ENCODE measurements around the gene OGDHL. TPM values are rescaled to one million over a fixed set of nuclear protein-coding genes. Genes with fewer than 3 reads are reported as not detected.
"Not testable (repeated sequence)": the region's sequence is repeated elsewhere in the genome, so short reads cannot be mapped to it uniquely, and the experiment has no call there.

OGDHL gene
- total RNA-seq, 4 donors from 2014 or later, result 0.62 to 1.8 (median 1.2) TPM

- Histone ChIP-seq H3K36me3 (no peaks in the 10 kb centered on the region), H3K27ac (no peak overlapping the region), H3K4me3 (no peak overlapping the region), H3K9me3 (no peaks in the 10 kb centered on the region), H3K4me1 (no peaks in the 10 kb centered on the region), H3K27me3 (peaks cover 18% of the 10 kb centered on the region)
- no peak for ATAC-seq
- 51 to 65% methylated on average over 4 to 5 of the region's 5 CpGs for WGBS, 2 donors (ENCODE audit: low coverage in 1 of 2)
- TF ChIP-seq POLR2AphosphoS5 (IDR thresholded peaks at IDR 0.05) (no peak), EP300 (IDR thresholded peaks at IDR 0.05) (no peak), CTCF (IDR thresholded peaks at IDR 0.05) (no peak), POLR2A (IDR thresholded peaks at IDR 0.05) (no peak)
Observed at GRCh38 chr10:49783645-49784044, 21.5 kb upstream of the OGDHL start.

GRCh38 chr10:49781247-49781646 is 19.1 kb upstream of the OGDHL start:
- Histone ChIP-seq H3K27me3 (peaks cover 24% of the 10 kb centered on the region), H3K9me3 (no peaks in the 10 kb centered on the region), H3K4me1 (no peaks in the 10 kb centered on the region), H3K36me3 (no peaks in the 10 kb centered on the region), H3K4me3 (no peak overlapping the region), H3K27ac (no peak overlapping the region)
- no peak for ATAC-seq
- no peak for TF ChIP-seq EP300 (IDR thresholded peaks at IDR 0.05)
- no peak for TF ChIP-seq CTCF (IDR thresholded peaks at IDR 0.05)

GRCh38 chr10:49778197-49778596 is 16.1 kb upstream of the OGDHL start:
- H3K4me1 ChIP-seq, result no peaks in the 10 kb centered on the region
- no peaks in the 10 kb centered on the region for H3K9me3 ChIP-seq
- H3K27ac ChIP-seq, result no peak overlapping the region
- no peaks in the 10 kb centered on the region for H3K36me3 ChIP-seq
- peaks cover 29% of the 10 kb centered on the region for H3K27me3 ChIP-seq
- no peak for TF ChIP-seq POLR2A (IDR thresholded peaks at IDR 0.05)
- no peak for TF ChIP-seq EP300 (IDR thresholded peaks at IDR 0.05)
- TF ChIP-seq CTCF (IDR thresholded peaks at IDR 0.05), result no peak
- no peak for TF ChIP-seq POLR2AphosphoS5 (IDR thresholded peaks at IDR 0.05)
- no peak for ATAC-seq
- 72 to 75% methylated on average over 2 to 3 of the region's 3 CpGs for WGBS, 2 donors (ENCODE audit: low coverage in 1 of 2)
- H3K4me3 ChIP-seq, result no peak overlapping the region

- no peak for TF ChIP-seq EP300 (IDR thresholded peaks at IDR 0.05)
- TF ChIP-seq CTCF (IDR thresholded peaks at IDR 0.05), result no peak
- no peak for TF ChIP-seq POLR2AphosphoS5 (IDR thresholded peaks at IDR 0.05)
- no peak for TF ChIP-seq POLR2A (IDR thresholded peaks at IDR 0.05)
- Histone ChIP-seq H3K4me1 (no peaks in the 10 kb centered on the region), H3K27me3 (peaks cover 32% of the 10 kb centered on the region), H3K36me3 (no peaks in the 10 kb centered on the region), H3K4me3 (no peak overlapping the region), H3K27ac (no peak overlapping the region), H3K9me3 (no peaks in the 10 kb centered on the region)
- 84% methylated on average over 2 of the region's 4 CpGs; no CpG with 5 or more reads in 1 of the 2 donors for WGBS, 2 donors (ENCODE audit: low coverage in 1 of 2)
- ATAC-seq, result no peak
Observed at GRCh38 chr10:49776851-49777250, 14.7 kb upstream of the OGDHL start.

- ATAC-seq, result no peak
- H3K27ac ChIP-seq, result no peak overlapping the region
- H3K27me3 ChIP-seq, result peaks cover 35% of the 10 kb centered on the region
- H3K9me3 ChIP-seq, result no peaks in the 10 kb centered on the region
- H3K4me3 ChIP-seq, result no peak overlapping the region
- 63 to 72% methylated on average over 2 of the region's 2 CpGs for WGBS, 2 donors (ENCODE audit: low coverage in 1 of 2)
- no peaks in the 10 kb centered on the region for H3K36me3 ChIP-seq
- no peak for TF ChIP-seq CTCF (IDR thresholded peaks at IDR 0.05)
- no peak for TF ChIP-seq EP300 (IDR thresholded peaks at IDR 0.05)
- TF ChIP-seq POLR2AphosphoS5 (IDR thresholded peaks at IDR 0.05), result no peak
- TF ChIP-seq POLR2A (IDR thresholded peaks at IDR 0.05), result no peak
- no peaks in the 10 kb centered on the region for H3K4me1 ChIP-seq
Observed at GRCh38 chr10:49775014-49775413, 12.9 kb upstream of the OGDHL start.

- ATAC-seq, H3K27ac ChIP-seq, H3K4me1 ChIP-seq, H3K36me3 ChIP-seq, H3K4me3 ChIP-seq: not testable (repeated sequence)
- Histone ChIP-seq H3K9me3 (peaks cover 0 to 11% (median 0%) of the 10 kb centered on the region in 3 donors), H3K27me3 (peaks cover 39% of the 10 kb centered on the region)
- 41 to 53% methylated on average over 5 of the region's 5 CpGs for WGBS, 2 donors (ENCODE audit: low coverage in 1 of 2)
Observed at GRCh38 chr10:49772944-49773343, 10.8 kb upstream of the OGDHL start.

- H3K27ac ChIP-seq, H3K36me3 ChIP-seq, H3K4me1 ChIP-seq, ATAC-seq, H3K4me3 ChIP-seq: not testable (repeated sequence)
- H3K9me3 ChIP-seq, result peaks cover 0 to 27% (median 0%) of the 10 kb centered on the region in 3 donors
- 23 to 25% methylated on average over 3 to 6 of the region's 11 CpGs for WGBS, 2 donors (ENCODE audit: low coverage in 1 of 2)
- H3K27me3 ChIP-seq, result peaks cover 56% of the 10 kb centered on the region
Observed at GRCh38 chr10:49771046-49771445, 8.9 kb upstream of the OGDHL start.

All from gastroesophageal sphincter (tissue), 4 donors.